RPMI7951 (cell line): ENCODE data around the gene CEMIP. TPM values are rescaled to one million over a fixed set of nuclear protein-coding genes. Genes with fewer than 3 reads are reported as not detected.
"Not testable (repeated sequence)": the region's sequence is repeated elsewhere in the genome, so short reads cannot be mapped to it uniquely, and the experiment has no call there.

Experiments used
- DNase-seq: peaks from one replicate; pipeline ENCODE4 v3.0.0-alpha.2; 2012; ENCODE audit warnings: low read depth
- total RNA-seq: library from RNA; depleted of rRNA; stranded (reverse); fragments of >200 nt; shearing (Covaris generic); gene quantifications from 2 replicates; pipeline ENCODE4 v1.2.3, GENCODE V29; 2014

CEMIP gene
- total RNA-seq, 1 experiment from 2014 or later: 1.1 TPM

- DNase-seq: no peak
These were observed 172.8 kb downstream of the CEMIP start for GRCh38 chr15:80951941-80952340.

DNA sequence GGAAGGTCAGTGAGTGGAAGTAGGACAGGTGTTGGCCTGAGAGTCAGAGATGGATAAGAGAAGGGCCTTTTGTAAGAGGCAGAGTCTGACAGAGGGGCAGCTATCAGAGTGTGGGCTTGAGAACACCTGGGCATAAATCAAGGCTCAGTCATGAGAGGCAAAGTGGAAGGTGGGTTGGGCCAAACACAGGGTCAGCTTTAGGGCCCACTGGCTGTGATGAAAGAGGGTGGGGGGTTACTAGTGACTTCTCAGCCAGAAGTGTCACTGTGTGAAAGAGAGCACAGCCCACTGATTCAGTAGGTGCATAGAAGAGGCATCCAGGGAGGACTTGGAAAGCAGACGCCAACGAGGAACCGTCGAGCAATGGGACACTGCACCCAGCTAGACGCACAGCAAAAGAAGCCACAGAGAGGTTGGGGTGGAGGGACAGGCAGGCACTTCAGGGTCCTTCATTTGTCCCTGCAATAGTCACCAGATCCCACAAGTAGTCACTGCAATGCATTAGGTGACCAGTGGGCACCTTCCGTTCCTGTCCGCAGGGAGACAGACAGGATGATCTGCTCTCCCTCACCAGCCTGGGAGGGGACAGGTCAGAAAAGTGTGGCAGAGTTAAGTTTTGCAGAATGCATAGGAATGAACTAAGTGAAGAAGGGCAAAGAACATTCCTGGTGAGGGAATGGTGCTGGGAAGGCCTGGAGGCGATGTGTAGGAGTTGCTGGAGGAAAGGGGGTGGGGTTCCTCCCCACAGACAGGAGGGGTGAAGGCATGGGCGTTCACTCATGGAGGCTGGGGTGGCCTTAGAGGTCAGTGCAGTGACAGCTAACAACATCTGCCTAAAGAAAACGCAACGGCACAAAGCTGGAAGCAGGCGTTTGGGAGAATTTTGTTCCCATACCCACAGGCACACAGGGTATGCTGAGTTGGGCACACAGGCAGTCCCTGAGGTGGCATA is 174.1 kb downstream of the CEMIP start:
- no peak for DNase-seq

GRCh38 chr15:80953953-80954778 is 175.0 kb downstream of the CEMIP start:
- no peak for DNase-seq

DNA sequence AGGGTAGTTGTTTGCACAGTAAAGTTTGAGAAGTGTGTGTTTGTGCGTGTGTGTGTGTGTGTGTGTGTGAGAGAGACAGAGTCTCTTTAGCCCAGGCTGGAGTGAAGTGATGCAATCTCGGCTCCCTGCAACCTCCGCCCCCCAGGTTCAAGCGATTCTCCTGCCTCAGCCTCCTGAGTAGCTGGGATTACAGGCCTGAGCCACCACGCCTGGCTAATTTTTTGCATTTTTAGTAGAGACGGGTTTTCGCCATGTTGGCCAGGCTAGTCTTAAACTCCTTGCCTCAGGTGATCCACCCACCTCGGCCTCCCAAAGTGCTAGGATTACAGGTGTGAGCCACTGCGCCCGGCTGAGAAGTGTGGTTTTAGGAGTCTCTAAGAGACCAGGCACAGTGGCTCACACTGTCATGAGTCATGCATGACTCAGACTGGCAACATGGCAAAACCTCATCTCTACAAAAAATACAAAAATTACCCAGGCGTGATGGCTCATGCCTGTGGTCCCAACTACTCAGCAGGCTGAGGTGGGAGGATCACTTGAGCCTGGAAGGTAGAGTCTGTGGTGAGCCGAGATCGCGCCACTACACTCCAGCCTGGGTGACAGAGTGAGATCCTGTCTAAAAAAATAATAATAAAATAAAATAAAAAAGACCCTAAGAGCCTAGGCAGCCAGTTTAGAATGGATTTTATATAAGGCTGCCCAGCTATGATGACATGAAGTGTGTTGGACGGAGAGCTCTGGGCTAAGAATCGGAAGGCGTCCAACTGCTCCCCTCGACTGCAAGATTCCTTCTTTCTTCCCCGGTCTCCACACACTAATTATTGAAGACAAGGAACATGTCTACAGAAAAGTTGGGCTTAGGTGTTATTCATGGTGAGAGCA is 176.6 kb downstream of the CEMIP start:
- DNase-seq: peak; percentile 96

DNA sequence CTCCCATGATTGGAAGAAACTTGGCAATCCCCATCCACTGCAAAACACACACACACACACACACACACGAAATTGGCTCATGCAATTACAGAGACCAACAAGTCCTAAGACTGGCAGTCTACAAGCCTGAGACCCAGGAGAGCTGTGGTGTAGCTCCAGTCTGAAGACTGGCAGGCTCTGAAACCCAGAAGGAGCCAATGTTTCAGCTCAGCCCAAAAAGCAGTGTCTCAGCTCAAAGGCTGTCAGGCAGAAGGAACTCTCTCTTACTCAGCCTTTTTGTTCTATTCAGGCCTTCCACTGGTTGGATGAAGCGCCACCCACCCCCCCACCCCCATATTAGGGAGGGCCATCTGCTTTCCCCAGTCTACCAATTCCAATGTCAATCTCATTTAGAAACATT is 178.4 kb downstream of the CEMIP start:
- DNase-seq: no peak

DNA sequence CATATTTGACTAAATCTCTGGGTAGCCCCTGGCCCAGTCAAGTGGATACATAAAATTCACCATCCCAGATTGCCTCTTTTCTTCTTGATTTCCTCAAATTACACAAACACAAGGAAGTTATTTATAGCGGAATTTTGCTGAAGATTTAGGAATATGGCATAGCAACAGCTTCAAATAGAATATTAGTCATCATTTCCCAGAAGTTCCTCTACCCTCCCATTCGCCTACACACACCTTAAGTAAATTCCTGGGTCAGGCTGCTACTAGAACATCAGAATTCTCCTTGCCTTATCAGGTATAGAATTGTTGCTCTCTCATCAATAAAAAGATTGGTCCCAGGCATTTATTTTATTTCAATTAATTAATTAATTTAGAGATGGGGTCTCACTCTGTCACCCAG is 178.8 kb downstream of the CEMIP start:
- no peak for DNase-seq

DNA sequence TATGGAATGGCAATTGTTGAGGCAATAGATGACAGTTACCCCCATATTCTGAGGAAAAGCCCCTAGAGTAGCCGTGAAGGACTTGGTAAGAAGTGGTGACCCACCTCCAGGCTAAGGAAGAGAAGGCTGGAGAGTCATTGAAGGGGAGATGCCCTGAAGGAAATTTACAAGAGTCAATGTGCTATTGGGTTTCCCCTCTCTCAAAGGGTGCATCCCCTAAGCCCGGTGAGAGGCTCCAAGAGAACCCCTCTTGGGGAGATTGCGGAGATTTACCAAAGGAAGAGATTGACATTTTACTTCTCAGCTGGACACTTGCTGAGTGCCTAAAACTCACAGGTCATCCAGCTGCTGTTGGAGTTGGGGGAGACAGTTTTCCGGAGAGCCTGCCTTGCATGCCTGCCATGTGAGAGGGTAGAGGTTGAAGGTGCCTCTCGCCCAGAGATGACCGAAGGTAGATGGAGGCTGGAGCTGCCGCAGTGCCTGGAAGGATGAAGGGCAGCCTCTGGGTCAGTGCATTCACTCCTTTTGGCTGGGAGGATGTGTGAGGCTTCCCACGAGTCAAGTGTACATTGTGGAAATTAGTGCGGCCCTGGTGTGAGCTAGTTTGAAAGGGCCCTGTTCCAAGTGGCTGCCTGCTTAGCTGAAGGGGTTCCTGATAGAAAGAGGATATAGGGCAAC is 179.8 kb downstream of the CEMIP start:
- no peak for DNase-seq

DNA sequence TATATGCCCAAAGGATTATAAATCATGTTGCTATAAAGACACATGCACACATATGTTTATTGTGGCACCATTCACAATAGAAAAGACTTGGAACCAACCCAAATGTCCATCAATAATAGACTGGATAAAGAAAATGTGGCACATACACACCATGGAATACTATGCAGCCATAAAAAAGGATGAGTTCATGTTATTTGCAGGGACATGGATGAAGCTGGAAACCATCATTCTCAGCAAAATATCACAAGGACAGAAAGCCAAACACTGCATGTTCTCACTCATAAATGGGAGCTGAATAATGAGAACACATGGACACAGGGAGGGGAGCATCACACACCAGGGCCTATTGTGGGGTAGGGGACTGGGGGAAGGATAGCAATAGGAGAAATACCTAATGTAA is 186.3 kb downstream of the CEMIP start:
- not testable (repeated sequence) for DNase-seq

DNA sequence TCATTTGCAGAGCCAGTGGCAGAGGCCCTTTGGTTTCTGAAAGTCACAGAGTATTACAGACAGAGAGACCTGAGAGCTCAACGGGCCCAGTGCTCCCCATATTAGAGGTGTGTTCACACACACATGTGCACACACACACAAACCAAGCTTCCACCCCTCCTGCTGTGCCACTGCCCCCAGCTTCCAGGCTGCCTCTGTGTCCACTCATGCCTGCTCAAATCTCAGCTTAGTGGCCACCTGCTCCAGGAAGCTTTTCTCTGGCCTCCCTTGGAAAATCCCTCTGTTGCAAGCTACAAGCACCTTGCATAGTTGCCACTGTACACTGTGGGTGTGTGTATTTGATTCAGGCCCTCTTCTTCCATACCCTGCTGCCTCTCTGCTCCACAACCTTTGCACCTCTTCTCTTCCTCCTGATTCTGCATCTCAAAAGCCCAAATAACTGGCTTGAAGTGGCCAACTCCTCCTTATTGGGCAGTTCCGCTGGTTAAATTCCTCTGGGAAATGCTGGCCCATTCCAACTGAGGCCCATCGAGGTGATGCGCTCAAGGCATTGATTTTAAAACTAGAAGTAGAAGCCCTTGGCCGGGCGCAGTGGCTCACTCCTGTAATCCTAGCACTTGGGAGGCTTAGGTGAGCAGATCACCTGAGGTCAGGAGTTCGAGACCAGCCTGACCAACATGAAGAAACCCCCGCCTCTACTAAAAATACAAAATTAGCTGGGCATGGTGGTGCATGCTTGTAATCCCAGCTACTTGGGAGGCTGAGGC is 187.4 kb downstream of the CEMIP start:
- DNase-seq: no peak

DNA sequence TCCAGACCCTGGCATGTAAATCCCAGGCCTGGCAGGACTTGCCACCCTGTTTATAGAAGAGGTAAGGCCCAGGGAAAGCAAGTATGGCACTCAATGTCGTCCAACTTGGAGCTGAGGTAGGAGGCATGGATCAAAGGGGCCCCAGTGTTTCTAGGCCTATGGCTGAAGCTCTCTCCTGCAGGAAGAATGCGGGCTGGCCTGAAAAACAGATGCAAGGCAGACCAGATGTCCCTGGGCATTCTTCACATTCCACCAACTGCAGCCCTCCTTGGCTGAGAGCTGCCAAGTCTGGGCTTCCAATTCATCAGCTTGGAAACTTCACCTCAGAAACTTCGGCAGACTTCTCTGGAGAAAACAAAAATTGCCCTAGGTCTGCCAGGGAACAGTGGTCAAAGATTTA is 188.3 kb downstream of the CEMIP start:
- DNase-seq: peak; percentile 83

GRCh38 chr15:80967991-80968510 is 188.9 kb downstream of the CEMIP start:
- DNase-seq: no peak

DNA sequence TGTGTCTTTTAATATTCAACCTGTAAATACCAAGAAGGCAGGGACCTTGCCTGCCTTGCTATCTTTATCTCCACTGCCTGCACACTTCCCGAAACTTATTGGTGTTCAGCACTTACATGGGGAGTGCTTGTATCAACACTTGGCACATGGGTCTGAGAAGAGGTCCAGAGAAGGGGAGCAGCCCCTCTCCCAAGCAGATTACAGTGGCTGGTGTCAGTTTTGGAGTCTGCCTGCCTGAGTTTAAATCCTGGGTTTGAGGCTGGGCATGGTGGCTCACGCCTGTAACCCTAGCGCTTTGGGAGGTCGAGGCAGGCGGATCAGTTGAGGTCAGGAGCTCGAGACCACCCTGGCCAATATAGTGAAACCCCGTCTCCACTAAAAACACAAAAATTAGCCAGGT is 190.1 kb downstream of the CEMIP start:
- DNase-seq: no peak

DNA sequence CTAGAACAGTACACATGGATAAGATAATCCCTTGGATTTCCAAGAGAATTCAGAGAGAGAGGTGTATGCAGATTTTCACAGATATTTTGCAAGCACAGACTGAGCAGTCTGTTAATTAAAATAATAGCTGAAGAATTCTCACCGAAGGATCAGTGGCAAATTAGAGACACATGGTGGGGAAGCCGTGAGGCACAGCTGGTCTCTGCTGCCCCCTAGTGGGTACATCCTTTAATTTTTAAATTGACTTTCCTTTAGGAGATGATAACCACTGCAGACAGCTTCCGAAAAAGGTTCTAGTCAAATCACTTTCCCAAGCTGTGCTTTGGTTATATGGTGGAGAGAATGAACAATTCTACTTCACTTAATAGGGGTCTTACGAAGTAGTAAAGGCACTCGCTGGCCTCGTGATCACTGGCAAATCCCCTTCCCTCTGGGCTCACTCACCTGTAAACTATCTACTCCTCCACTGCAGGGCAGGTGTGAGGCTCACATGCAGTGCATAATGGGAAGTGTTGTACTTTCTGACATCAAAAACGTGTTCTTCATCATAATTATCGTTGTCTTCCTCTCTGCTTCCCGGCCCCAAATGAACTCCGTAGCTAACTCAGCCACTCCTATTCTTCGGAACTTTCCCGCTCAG is 191.0 kb downstream of the CEMIP start:
- peak; percentile 60 for DNase-seq

DNA sequence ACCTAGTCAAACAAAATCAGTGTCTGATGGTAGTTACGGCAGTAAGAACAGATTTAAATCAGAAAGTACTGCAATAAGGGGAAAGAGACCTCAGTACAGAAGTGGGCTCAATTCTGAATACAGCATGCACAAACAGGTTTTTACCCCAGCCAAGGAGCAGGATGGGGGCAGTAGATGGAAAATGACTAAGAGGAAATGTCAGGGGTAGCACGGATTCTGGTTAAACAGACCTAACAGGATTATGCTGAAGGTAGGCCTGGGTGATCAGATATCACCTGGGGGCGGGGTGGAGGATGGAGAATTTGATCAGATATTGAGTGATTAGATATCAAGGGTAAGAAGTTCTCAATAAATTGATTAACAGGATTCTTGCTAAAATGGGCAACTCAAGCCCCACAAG is 191.5 kb downstream of the CEMIP start:
- DNase-seq: no peak

DNA sequence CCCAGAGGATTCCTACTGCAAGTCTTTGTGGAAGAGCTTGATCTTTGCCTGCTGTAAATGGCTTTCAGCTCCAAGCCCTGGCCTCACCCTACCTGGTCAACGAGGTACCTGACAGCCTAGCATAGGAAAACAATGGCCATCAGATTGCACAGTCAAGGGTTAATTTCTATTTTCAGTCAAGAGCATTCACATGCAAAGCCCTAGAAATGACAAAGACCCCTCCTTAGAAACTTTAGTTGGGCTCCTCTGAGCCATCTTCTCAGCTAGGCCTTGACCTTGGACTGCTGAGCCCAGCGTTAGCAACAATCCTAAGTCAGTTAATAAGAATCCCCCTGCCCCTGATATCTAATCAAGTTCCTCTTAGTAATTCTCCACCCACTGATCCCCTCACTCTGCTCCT is 192.0 kb downstream of the CEMIP start:
- no peak for DNase-seq

DNA sequence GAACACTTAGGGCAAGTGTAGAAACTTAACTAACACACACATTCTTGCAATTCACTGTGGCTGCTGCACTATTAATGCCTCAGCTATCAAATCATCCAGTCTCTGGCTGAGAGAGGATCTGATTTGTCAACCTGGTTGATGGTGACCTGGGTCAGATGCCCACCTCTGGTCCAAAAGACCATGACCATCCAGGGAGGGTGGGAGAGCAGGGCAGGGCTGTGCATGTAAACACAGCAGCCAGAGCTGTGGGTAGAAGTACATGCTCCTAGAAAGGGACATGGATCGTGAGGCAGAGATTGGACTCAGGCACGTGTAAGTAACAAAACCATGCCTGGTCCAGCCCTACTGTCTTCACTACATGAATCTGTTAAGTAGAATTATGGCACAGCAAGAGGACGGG is 193.1 kb downstream of the CEMIP start:
- DNase-seq: no peak

DNA sequence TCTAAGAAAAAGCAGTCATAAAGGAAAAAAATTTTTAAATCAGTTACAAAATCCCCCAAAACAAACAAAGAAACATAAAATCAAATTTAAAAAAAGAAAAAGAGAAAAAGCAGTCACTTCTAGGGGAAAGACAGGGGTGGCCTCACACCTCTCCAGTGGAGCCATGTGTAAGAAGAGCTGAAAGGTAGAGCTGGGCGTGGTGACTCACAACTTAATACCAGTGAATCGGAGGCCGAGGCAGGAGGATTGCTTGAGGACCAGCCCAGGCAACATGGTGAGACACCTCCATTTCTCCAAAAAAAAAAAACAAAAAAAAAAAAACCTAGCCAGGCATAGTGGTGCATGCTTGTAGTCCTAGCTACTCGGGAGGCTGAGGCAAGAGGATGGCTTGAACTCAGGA is 195.7 kb downstream of the CEMIP start:
- DNase-seq: no peak

DNA sequence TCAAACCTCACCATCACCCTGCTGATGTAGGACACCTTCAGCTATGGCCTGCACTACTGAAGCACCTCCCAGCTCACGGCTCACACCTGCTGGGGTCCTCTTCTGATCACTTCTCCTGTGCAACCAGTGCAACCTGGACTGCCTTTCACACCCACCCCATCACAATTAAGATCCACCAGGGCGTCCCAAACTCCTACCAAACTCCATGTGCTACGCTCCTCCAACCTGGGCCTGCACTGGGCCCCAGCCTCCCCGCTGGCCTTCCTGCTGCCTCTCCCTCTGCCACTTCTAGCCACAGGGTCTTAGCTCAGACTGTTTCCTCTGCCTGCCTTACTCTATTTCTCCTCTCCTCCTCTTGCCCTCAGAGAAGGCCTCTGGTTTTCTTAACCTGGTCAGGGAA is 197.7 kb downstream of the CEMIP start:
- no peak for DNase-seq

DNA sequence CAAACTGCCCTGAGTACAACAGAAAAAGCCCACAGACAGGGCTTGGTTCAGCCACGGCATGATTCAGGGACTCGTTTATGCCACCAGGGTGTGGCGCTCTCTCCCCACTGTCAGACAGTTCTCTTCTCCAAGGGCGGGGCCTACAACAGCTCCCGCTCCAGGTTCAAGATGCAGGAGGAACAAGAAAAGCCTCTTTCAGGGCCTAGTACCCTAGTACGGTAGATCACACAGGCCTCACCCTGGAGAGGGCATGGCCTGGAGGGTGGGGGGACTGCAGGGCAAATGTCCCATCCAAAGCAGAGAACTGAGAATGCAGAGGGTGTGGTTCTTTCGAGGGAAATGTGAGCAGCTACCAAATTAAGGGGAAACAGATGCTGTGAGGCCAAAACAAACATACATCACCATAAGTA is 198.5 kb downstream of the CEMIP start:
- DNase-seq: peak; percentile 30
